Neural cell (in vitro differentiated cells): ENCODE measurements around the gene ADAM20. TPM values are rescaled to one million over a fixed set of nuclear protein-coding genes. Genes with fewer than 3 reads are reported as not detected.

Source experiments
- H2AFZ ChIP-seq: fragments of 200-600, 300-800 bp; sonication (generic), shearing (Covaris generic); 2 replicates; pipeline ENCODE4 v1.6.0; 2014; ENCODE audit warnings: low read depth, mild to moderate bottlenecking, antibody characterized with exemption, low read length, moderate library complexity
- H3F3A ChIP-seq: fragments of 200-600 bp; shearing (Covaris generic); 2 replicates; pipeline ENCODE4 v1.6.1; 2016; ENCODE audit warnings: mild to moderate bottlenecking, moderate library complexity, mixed read lengths, antibody characterized with exemption, low read length; ENCODE audit not compliant: insufficient read depth, poor library complexity, severe bottlenecking
- H3K27ac ChIP-seq: fragments of 200-600, 300-800 bp; sonication (generic), shearing (Covaris generic); 2 replicates; pipeline ENCODE4 v1.5.1; 2014; ENCODE audit warnings: mild to moderate bottlenecking, low read length, moderate library complexity
- H3K27me3 ChIP-seq: fragments of 300-800, 200-600 bp; sonication (generic), shearing (Covaris generic); 2 replicates; pipeline ENCODE4 v1.6.0; 2014; ENCODE audit warnings: mild to moderate bottlenecking, low read depth, low read length, moderate library complexity; ENCODE audit not compliant: insufficient read depth
- H3K36me3 ChIP-seq: fragments of 300-800, 200-600 bp; sonication (generic), shearing (Covaris generic); 2 replicates; pipeline ENCODE4 v1.5.1; 2014; ENCODE audit warnings: mild to moderate bottlenecking, antibody characterized with exemption, low read length, moderate library complexity; ENCODE audit not compliant: insufficient read depth
- H3K4me2 ChIP-seq: fragments of 300-800, 200-600 bp; sonication (generic), shearing (Covaris generic); 2 replicates; pipeline ENCODE4 v1.6.0; 2014; ENCODE audit warnings: mild to moderate bottlenecking, low read length
- H3K4me3 ChIP-seq: fragments of 300-800, 200-600 bp; sonication (generic), shearing (Covaris generic); 2 replicates; pipeline ENCODE4 v1.5.1; 2014; ENCODE audit warnings: mild to moderate bottlenecking, low read length, moderate library complexity
- H3K79me2 ChIP-seq: fragments of 200-600 bp; shearing (Covaris generic); replicated peaks from 2 replicates; pipeline ENCODE4 v1.6.0; 2014; ENCODE audit warnings: mild to moderate bottlenecking, low read length, moderate library complexity; ENCODE audit not compliant: insufficient read depth
- H3K9ac ChIP-seq: fragments of 300-800, 200-600 bp; sonication (generic), shearing (Covaris generic); 2 replicates; pipeline ENCODE4 v1.6.1; 2016; ENCODE audit warnings: mild to moderate bottlenecking, low read length, mixed read lengths
- H3K9me2 ChIP-seq: fragments of 200-600 bp; shearing (Covaris generic); 2 replicates; pipeline ENCODE4 v1.6.1; 2016; ENCODE audit warnings: mild to moderate bottlenecking, low read length, mixed read lengths; ENCODE audit not compliant: insufficient read depth
- H3K9me3 ChIP-seq: fragments of 200-600, 300-800 bp; sonication (generic), shearing (Covaris generic); 2 replicates; pipeline ENCODE4 v1.6.1; 2016; ENCODE audit warnings: mild to moderate bottlenecking, mixed run types, low read length, moderate library complexity, mixed read lengths
- H4K20me1 ChIP-seq: fragments of 200-600 bp; shearing (Covaris generic); 2 replicates; pipeline ENCODE4 v1.6.1; 2016; ENCODE audit warnings: mild to moderate bottlenecking, mixed run types; ENCODE audit not compliant: insufficient read depth
- CTCF ChIP-seq: fragments of 450-650 bp; IDR thresholded peaks from 2 replicates; pipeline ENCODE4 v1.5.1; 2014; ENCODE audit warnings: antibody characterized with exemption, mild to moderate bottlenecking, moderate library complexity; ENCODE audit not compliant: poor library complexity, severe bottlenecking
- EP300 ChIP-seq: fragments of 450-650 bp; conservative IDR thresholded peaks from 2 replicates; pipeline ENCODE4 v1.6.1; 2014; ENCODE audit warnings: antibody characterized with exemption, mild to moderate bottlenecking, moderate library complexity; ENCODE audit not compliant: poor library complexity, severe bottlenecking
- EZH2 ChIP-seq: fragments of 200-600, 300-800 bp; shearing (Covaris generic), sonication (generic); IDR thresholded peaks from 2 replicates; pipeline ENCODE4 v1.6.1; 2014; ENCODE audit warnings: antibody characterized with exemption, low read length, borderline replicate concordance, mild to moderate bottlenecking; ENCODE audit not compliant: insufficient read depth, poor library complexity, severe bottlenecking
- MXI1 ChIP-seq: fragments of 450-650 bp; conservative IDR thresholded peaks from 2 replicates; pipeline ENCODE4 v1.6.1; 2014; ENCODE audit warnings: antibody characterized with exemption, mild to moderate bottlenecking; ENCODE audit not compliant: poor library complexity, severe bottlenecking
- POLR2AphosphoS5 ChIP-seq: IDR thresholded peaks from 2 replicates; pipeline ENCODE4 v1.6.1; 2012
- RAD21 ChIP-seq: fragments of 450-650 bp; conservative IDR thresholded peaks from 2 replicates; pipeline ENCODE4 v1.6.1; 2014; ENCODE audit warnings: antibody characterized with exemption, mild to moderate bottlenecking, moderate library complexity
- SMC3 ChIP-seq: fragments of 450-650 bp; conservative IDR thresholded peaks from 2 replicates; pipeline ENCODE4 v1.6.1; 2014; ENCODE audit warnings: antibody characterized with exemption, mild to moderate bottlenecking, moderate library complexity; ENCODE audit not compliant: poor library complexity
- TAF1 ChIP-seq: IDR thresholded peaks from 2 replicates; pipeline ENCODE4 v1.6.1; 2012; ENCODE audit warnings: low read depth
- polyA plus RNA-seq: library from polyadenylated mRNA; depleted of rRNA; stranded (reverse); fragments of >200 nt; gene quantifications from 2 replicates; pipeline ENCODE4 v1.2.3, GENCODE V29; 2014
- TF ChIP-seq, protein P1 (sequence below): IDR thresholded peaks from 2 replicates; pipeline ENCODE4 v1.6.1; 2012; ENCODE audit warnings: borderline replicate concordance

Gene ADAM20
- polyA plus RNA-seq, 1 donor from 2014 or later, result 0.57 TPM

DNA sequence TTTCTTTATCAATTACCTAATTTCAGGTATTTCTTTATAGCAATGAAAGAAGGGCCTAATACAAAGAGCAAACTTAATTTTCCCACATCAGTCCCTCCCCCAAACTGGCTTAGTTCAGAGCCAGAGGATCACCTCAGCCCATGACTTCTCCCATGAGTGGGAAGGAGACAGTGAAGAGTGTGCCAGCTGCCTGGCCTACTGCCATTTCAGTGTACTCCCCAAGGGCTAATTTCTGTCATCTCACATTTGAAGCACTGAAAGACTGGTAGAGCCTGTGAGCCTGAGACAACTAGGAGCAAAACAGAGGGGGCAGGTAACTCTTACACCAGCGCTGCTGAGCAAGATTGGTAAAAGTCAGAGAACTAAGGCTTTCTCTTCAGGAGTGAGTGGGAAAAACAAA lies 29.1 kb upstream of the ADAM20 start:
- Histone ChIP-seq H3K27ac (no peak overlapping the region), H3K27me3 (no peaks in the 10 kb centered on the region), H3K79me2 (no peaks in the 10 kb centered on the region), H3K4me3 (no peak overlapping the region), H3K9ac (no peak overlapping the region), H3K9me2 (no peaks in the 10 kb centered on the region), H3K36me3 (peaks cover 4% of the 10 kb centered on the region), H3F3A (no peaks in the 10 kb centered on the region), H3K4me2 (no peak overlapping the region), H3K9me3 (peaks cover 3% of the 10 kb centered on the region), H2AFZ (no peak overlapping the region), H4K20me1 (no peaks in the 10 kb centered on the region)
- TF ChIP-seq MXI1 (no peak), EP300 (no peak), CTCF (no peak), SMC3 (no peak), RAD21 (no peak), EZH2 (no peak)
- TF ChIP-seq, protein P1, sequence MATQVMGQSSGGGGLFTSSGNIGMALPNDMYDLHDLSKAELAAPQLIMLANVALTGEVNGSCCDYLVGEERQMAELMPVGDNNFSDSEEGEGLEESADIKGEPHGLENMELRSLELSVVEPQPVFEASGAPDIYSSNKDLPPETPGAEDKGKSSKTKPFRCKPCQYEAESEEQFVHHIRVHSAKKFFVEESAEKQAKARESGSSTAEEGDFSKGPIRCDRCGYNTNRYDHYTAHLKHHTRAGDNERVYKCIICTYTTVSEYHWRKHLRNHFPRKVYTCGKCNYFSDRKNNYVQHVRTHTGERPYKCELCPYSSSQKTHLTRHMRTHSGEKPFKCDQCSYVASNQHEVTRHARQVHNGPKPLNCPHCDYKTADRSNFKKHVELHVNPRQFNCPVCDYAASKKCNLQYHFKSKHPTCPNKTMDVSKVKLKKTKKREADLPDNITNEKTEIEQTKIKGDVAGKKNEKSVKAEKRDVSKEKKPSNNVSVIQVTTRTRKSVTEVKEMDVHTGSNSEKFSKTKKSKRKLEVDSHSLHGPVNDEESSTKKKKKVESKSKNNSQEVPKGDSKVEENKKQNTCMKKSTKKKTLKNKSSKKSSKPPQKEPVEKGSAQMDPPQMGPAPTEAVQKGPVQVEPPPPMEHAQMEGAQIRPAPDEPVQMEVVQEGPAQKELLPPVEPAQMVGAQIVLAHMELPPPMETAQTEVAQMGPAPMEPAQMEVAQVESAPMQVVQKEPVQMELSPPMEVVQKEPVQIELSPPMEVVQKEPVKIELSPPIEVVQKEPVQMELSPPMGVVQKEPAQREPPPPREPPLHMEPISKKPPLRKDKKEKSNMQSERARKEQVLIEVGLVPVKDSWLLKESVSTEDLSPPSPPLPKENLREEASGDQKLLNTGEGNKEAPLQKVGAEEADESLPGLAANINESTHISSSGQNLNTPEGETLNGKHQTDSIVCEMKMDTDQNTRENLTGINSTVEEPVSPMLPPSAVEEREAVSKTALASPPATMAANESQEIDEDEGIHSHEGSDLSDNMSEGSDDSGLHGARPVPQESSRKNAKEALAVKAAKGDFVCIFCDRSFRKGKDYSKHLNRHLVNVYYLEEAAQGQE, result no peak

DNA sequence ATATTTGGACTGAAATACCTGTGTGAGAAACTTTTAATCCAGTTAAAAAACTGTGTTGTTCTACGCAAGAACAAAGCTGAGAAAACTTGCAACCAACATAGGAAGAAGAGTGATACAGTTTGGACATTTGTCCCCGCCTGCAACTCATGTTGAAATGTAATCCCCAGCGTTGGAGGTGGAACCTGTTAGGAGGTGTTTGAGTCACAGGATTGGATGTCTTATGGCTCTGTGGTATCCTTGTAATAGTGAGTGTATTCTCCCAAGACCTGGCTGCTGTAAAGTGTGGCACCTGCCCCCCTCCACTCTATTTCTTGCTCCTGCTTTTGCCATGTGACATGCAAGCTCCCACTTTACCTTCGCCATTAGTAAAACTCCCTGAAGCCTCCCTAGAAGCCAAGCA lies 28.6 kb upstream of the ADAM20 start:
- H3F3A ChIP-seq, result no peaks in the 10 kb centered on the region
- H3K27me3 ChIP-seq, result no peaks in the 10 kb centered on the region
- no peak overlapping the region for H2AFZ ChIP-seq
- H3K9me3 ChIP-seq, result peaks cover 3% of the 10 kb centered on the region
- no peak overlapping the region for H3K4me2 ChIP-seq
- H3K9me2 ChIP-seq, result no peaks in the 10 kb centered on the region
- no peaks in the 10 kb centered on the region for H4K20me1 ChIP-seq
- no peak overlapping the region for H3K27ac ChIP-seq
- H3K9ac ChIP-seq, result no peak overlapping the region
- H3K4me3 ChIP-seq, result no peak overlapping the region
- H3K79me2 ChIP-seq, result no peaks in the 10 kb centered on the region
- no peak for TF ChIP-seq SMC3
- no peak for TF ChIP-seq POLR2AphosphoS5
- TF ChIP-seq, protein P1, result no peak
- TF ChIP-seq TAF1, result no peak
- no peak for TF ChIP-seq RAD21
- TF ChIP-seq MXI1, result no peak
- TF ChIP-seq EP300, result no peak
- no peak for TF ChIP-seq CTCF
- no peak for TF ChIP-seq EZH2
- H3K36me3 ChIP-seq, result peaks cover 4% of the 10 kb centered on the region
